Calu3 (cell line): ENCODE measurements around the gene SLC11A1. TPM values are rescaled to one million over a fixed set of nuclear protein-coding genes. Genes with fewer than 3 reads are reported as not detected.

Experiments used
- BruUV-seq: library from RNA; stranded (reverse); fragments of 400-500 nt; replicated peaks from 2 replicates; lab custom pipeline; 2021; lab: Mats Ljungman, UMichigan
- CTCF ChIA-PET: fragments of 300-600 bp; sonication (Branson Sonifier 250); formaldehyde crosslinking; loops from one replicate; lab custom pipeline; 2022; ENCODE audit warnings: antibody characterized with exemption; lab: Charles Lee
- DNase-seq: peaks from one replicate; pipeline ENCODE4 v3.0.0; 2022
- H3K27ac Mint-ChIP-seq: one replicate; pipeline ENCODE4 v1.8.0; 2022; ENCODE audit warnings: mixed read lengths; ENCODE audit not compliant: unreplicated experiment
- H3K27me3 Mint-ChIP-seq: one replicate; pipeline ENCODE4 v1.8.0; 2022; ENCODE audit warnings: mixed read lengths; ENCODE audit not compliant: unreplicated experiment
- H3K36me3 Mint-ChIP-seq: one replicate; pipeline ENCODE4 v1.8.0; 2022; ENCODE audit warnings: mild to moderate bottlenecking, moderate library complexity, mixed read lengths; ENCODE audit not compliant: insufficient read depth, unreplicated experiment
- H3K4me1 Mint-ChIP-seq: one replicate; pipeline ENCODE4 v1.8.0; 2022; ENCODE audit warnings: mild to moderate bottlenecking, low read depth, mixed read lengths; ENCODE audit not compliant: unreplicated experiment
- H3K4me3 Mint-ChIP-seq: one replicate; pipeline ENCODE4 v1.8.0; 2022; ENCODE audit warnings: mild to moderate bottlenecking, low read depth, moderate library complexity, mixed read lengths; ENCODE audit not compliant: unreplicated experiment
- H3K9me3 Mint-ChIP-seq: one replicate; pipeline ENCODE4 v1.8.0; 2022; ENCODE audit warnings: low read depth, mixed read lengths; ENCODE audit not compliant: unreplicated experiment
- intact Hi-C: fragments of 100-400 bp; cut with micrococcal nuclease; formaldehyde crosslinking; loops from one replicate; pipeline ENCODE4 v1.10.0; 2022; ENCODE audit not compliant: unreplicated experiment
- total RNA-seq: library from RNA; stranded (reverse); gene quantifications from 2 replicates; pipeline ENCODE4 v1.2.3, GENCODE V29; 2022
- TF ChIP-seq, protein P1 (sequence below): fragments of 200-600 bp; IDR thresholded peaks from one replicate; pipeline ENCODE4 v1.8.0; 2022; ENCODE audit warnings: antibody characterized with exemption; ENCODE audit not compliant: unreplicated experiment

The SLC11A1 gene
- total RNA-seq, 1 experiment from 2014 or later = not detected

DNA sequence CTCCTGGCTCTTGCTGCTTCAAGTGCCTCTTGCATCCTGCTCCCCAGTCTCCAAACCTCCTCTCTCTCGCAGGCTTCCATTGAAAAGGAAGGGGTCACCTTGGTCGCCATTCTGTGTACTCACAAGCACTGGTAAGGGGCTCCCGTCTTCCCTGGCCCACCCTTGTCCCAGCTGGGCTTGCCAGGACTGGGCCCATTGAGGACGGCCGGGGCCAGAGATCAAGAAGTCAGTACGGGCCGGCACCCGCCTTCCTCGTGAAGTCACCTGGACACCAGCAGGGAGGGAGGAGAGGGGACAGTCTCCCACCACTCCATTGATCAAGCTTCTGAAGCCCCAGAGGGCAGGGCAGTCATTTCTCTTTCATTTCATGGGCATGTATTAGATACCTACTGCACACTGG lies 41.4 kb upstream of the SLC11A1 start:
- Mint-ChIP-seq H3K36me3 (no peaks in the 10 kb centered on the region), H3K4me1 (no peaks in the 10 kb centered on the region), H3K27me3 (no peaks in the 10 kb centered on the region), H3K4me3 (no peak overlapping the region), H3K27ac (no peak overlapping the region), H3K9me3 (no peaks in the 10 kb centered on the region)
- intact Hi-C loops = no loop called here
- no TSS peak for BruUV-seq
- CTCF ChIA-PET = no interaction called here
- DNase-seq = no peak
- TF ChIP-seq, protein P1, sequence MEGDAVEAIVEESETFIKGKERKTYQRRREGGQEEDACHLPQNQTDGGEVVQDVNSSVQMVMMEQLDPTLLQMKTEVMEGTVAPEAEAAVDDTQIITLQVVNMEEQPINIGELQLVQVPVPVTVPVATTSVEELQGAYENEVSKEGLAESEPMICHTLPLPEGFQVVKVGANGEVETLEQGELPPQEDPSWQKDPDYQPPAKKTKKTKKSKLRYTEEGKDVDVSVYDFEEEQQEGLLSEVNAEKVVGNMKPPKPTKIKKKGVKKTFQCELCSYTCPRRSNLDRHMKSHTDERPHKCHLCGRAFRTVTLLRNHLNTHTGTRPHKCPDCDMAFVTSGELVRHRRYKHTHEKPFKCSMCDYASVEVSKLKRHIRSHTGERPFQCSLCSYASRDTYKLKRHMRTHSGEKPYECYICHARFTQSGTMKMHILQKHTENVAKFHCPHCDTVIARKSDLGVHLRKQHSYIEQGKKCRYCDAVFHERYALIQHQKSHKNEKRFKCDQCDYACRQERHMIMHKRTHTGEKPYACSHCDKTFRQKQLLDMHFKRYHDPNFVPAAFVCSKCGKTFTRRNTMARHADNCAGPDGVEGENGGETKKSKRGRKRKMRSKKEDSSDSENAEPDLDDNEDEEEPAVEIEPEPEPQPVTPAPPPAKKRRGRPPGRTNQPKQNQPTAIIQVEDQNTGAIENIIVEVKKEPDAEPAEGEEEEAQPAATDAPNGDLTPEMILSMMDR = no peak

DNA sequence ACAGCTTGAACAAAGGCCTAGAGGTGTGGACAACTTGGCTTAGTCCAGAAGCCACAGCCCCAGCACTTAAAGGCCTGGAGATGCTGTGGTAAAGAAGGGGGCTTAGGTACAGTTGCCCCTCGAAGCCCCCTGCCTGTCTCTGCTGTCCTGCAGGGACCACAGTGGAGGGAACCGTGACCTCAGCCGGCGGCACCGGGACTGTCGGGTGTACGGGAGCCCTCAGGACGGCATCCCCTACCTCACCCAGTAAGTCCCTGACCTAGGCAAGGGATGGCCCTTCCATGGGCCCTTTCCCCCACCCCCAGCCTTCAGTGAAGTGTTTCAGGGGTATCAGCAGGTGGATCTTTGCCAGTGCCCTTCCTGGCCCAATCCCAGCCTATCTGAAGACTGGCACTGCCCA lies 40.7 kb upstream of the SLC11A1 start:
- TF ChIP-seq, protein P1 = no peak
- CTCF ChIA-PET = no interaction called here
- intact Hi-C loops = no loop called here
- no peak overlapping the region for H3K27ac Mint-ChIP-seq
- H3K27me3 Mint-ChIP-seq = no peaks in the 10 kb centered on the region
- H3K4me1 Mint-ChIP-seq = no peaks in the 10 kb centered on the region
- H3K9me3 Mint-ChIP-seq = no peaks in the 10 kb centered on the region
- H3K4me3 Mint-ChIP-seq = no peak overlapping the region
- peaks cover 4% of the 10 kb centered on the region for H3K36me3 Mint-ChIP-seq
- BruUV-seq = no TSS peak
- DNase-seq = no peak

DNA sequence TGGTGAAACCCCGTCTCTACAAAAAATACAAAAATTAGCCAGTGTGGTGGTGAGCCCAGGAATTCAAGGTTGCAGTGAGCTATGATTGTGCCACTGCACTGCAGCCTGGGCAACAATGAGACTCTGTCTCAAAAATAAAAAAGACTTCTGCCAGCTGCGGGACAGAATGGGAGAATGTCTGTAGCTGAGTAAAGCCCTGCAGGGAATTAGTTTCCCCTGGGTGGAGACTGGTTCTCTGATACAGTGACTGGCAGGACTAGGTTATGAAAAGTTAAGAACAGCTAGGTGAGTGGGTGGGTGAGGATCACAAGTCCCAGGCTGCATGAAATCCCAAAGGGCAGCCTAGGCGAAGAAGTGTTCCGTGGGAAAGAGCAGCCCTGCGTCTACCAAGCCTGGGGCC lies 39.2 kb upstream of the SLC11A1 start:
- DNase-seq = no peak
- no peak overlapping the region for H3K27ac Mint-ChIP-seq
- no TSS peak for BruUV-seq

DNA sequence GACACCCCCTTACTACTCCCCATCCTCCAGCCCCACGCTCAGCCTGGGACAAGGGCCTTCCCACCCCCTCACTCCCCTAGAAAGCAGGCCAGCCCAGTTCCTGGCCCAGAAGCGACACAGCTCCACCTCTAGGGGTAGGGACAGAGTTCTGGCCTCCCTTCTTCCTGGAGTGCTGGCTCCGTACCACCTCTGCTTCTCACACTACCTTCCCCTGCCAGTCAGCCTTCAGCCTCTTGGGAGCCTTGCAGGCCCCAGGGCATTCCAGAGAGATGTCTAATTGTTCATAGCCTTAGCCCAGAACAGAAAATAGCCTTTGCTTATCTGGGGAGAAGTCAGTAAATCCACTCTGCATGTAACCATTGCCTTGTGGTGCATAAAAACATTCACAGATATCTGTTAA lies 38.5 kb upstream of the SLC11A1 start:
- Mint-ChIP-seq H3K27ac (no peak overlapping the region), H3K4me1 (no peaks in the 10 kb centered on the region), H3K4me3 (no peak overlapping the region), H3K36me3 (peaks cover 4% of the 10 kb centered on the region), H3K27me3 (no peaks in the 10 kb centered on the region), H3K9me3 (no peaks in the 10 kb centered on the region)
- TF ChIP-seq, protein P1 = no peak
- no TSS peak for BruUV-seq
- intact Hi-C loops = no loop called here
- DNase-seq = no peak
- CTCF ChIA-PET = no interaction called here

More for the DNA sequence above, 39.2 kb upstream of the SLC11A1 start:
- intact Hi-C loops = no loop called here
- no peaks in the 10 kb centered on the region for H3K27me3 Mint-ChIP-seq
- TF ChIP-seq, protein P1 = no peak
- H3K4me1 Mint-ChIP-seq = no peaks in the 10 kb centered on the region
- peaks cover 4% of the 10 kb centered on the region for H3K36me3 Mint-ChIP-seq
- H3K9me3 Mint-ChIP-seq = no peaks in the 10 kb centered on the region
- no peak overlapping the region for H3K4me3 Mint-ChIP-seq
- CTCF ChIA-PET = no interaction called here
